Activated CD4-positive, alpha-beta T cell treated with anti-CD3 and anti-CD28 coated beads, Interleukin-2, amount 10 ng/mL, durations not matched to agents 24 days and 14 days (primary cell): ENCODE measurements around the gene COX5A. TPM values are rescaled to one million over a fixed set of nuclear protein-coding genes. Genes with fewer than 3 reads are reported as not detected.

Experiments used
- DNase-seq: peaks from one replicate; pipeline ENCODE4 v3.0.0; 2022
- H3K27ac Mint-ChIP-seq: one replicate; pipeline ENCODE4 v1.8.0; 2022; ENCODE audit warnings: mild to moderate bottlenecking, mixed read lengths
- H3K27me3 Mint-ChIP-seq: one replicate; pipeline ENCODE4 v1.8.0; 2022; ENCODE audit warnings: mixed read lengths
- H3K36me3 Mint-ChIP-seq: one replicate; pipeline ENCODE4 v1.8.0; 2022; ENCODE audit warnings: low read depth, mild to moderate bottlenecking, mixed read lengths
- H3K4me1 Mint-ChIP-seq: one replicate; pipeline ENCODE4 v1.8.0; 2021; ENCODE audit warnings: mixed read lengths
- H3K4me3 Mint-ChIP-seq: one replicate; pipeline ENCODE4 v1.8.0; 2022; ENCODE audit warnings: mild to moderate bottlenecking, moderate library complexity, mixed read lengths
- H3K9me3 Mint-ChIP-seq: one replicate; pipeline ENCODE4 v1.8.0; 2021; ENCODE audit warnings: mixed read lengths
- intact Hi-C: fragments of 100-400 bp; cut with micrococcal nuclease; formaldehyde crosslinking; loops from one replicate; pipeline ENCODE4 v1.15.1; 2023
- total RNA-seq: library from RNA; stranded (reverse); gene quantifications from 2 replicates; pipeline ENCODE4 v1.2.3, GENCODE V29; 2022

COX5A gene
- total RNA-seq, 1 donor from 2014 or later, result 317 TPM

DNA sequence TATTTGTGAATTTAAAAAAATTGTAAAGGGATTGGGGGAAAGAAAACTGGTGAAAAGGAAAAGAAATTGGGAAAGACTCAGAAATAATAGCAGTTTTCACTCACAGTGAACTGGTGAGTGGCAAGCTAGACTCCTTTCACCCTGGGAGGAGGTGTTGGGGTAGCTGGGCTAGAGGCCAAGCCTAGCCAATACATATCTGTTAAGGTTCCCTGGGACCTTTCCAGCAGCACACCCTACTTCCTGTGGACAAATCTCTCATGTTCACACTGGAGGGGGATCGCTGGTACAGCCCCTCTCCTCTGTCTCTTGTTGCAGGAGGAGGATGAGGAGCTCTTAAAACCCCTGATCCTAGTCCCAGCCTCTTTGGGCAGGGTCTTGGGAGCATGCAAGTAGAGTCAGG, 22.4 kb upstream of the COX5A start:
- no peak for DNase-seq
- peaks cover 2% of the 10 kb centered on the region for H3K36me3 Mint-ChIP-seq
- intact Hi-C loops, result loop anchor here (2.0 kb wide), 1 partner anchor 35 kb away; the partner anchor contains the start of gene SCAMP5
- H3K27ac Mint-ChIP-seq, result no peak overlapping the region
- no peak overlapping the region for H3K4me3 Mint-ChIP-seq
- H3K4me1 Mint-ChIP-seq, result peaks cover 26% of the 10 kb centered on the region
- H3K9me3 Mint-ChIP-seq, result no peaks in the 10 kb centered on the region
- H3K27me3 Mint-ChIP-seq, result peaks cover 41% of the 10 kb centered on the region

DNA sequence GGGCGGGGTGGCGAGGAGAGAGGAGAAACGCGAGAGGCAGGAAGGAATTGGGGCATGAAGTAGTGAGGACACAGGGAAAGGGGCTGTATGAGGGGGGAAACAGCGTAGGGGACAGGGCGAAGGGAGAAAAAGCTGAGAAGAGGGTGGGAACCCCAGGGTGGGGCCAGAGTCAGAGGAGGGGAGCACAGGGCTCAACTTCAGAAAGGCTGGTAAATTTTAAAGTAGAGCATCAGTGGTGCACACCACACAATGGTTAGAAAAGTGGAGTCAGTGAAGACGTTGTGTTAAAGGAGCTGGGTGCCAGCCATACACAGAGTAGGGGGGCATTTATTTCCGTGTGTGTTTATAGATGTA, 21.7 kb upstream of the COX5A start:
- peaks cover 3% of the 10 kb centered on the region for H3K36me3 Mint-ChIP-seq
- H3K27me3 Mint-ChIP-seq, result peaks cover 41% of the 10 kb centered on the region
- peak overlapping the region; percentile 10 for H3K27ac Mint-ChIP-seq
- H3K9me3 Mint-ChIP-seq, result no peaks in the 10 kb centered on the region
- H3K4me3 Mint-ChIP-seq, result no peak overlapping the region
- intact Hi-C loops, result loop anchor here (1.0 to 5.0 kb wide), 5 partner anchors 19 to 582 kb away; partner anchors contain the start of genes C15orf39 and FAM219B
- DNase-seq, result no peak
- H3K4me1 Mint-ChIP-seq, result peaks cover 30% of the 10 kb centered on the region

GRCh38 chr15:74958908-74959585, 21.2 kb upstream of the COX5A start:
- Mint-ChIP-seq H3K4me3 (peak overlapping the region; percentile 50), H3K27me3 (peaks cover 41% of the 10 kb centered on the region), H3K4me1 (peaks cover 32% of the 10 kb centered on the region), H3K9me3 (no peaks in the 10 kb centered on the region), H3K36me3 (peaks cover 3% of the 10 kb centered on the region), H3K27ac (peak overlapping the region; percentile 51)
- intact Hi-C loops, result loop anchor here (1.0 to 5.0 kb wide), 5 partner anchors 19 to 582 kb away; partner anchors contain the start of genes C15orf39 and FAM219B
- DNase-seq, result no peak

DNA sequence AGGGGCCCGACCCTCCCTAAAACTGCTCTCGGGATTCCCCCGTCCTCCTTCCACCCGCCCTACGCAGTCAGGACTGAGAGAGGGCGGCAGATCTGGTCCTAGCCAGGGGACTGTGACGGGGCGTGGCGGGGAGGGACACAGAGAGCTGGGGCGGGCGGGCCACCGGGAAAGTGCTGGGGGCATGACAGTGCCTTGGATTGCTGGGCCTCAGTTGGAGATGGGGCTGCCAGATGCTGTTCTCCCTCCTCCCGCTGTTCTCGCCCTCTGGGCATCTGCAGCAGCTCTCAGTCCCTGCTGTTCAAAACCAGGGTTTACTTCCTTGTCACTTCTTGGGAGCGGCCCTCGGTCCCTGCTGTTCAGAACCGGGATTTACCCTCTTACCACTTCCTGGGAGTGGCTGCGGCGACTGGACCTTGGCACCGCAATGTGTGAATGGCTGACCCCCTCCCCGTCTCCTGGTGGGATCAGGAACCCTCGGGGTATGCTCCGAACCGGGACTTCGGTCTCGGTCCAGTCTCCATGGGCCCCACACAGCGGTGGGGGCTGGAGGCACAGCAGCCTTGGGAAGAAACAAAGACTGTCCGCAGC, 20.5 kb upstream of the COX5A start:
- intact Hi-C loops, result loop anchor here (5.0 kb wide), 4 partner anchors 51 to 581 kb away; partner anchors contain the start of genes C15orf39 and FAM219B
- H3K4me1 Mint-ChIP-seq, result peaks cover 32% of the 10 kb centered on the region
- peaks cover 41% of the 10 kb centered on the region for H3K27me3 Mint-ChIP-seq
- no peaks in the 10 kb centered on the region for H3K9me3 Mint-ChIP-seq
- H3K27ac Mint-ChIP-seq, result peak overlapping the region; percentile 51
- peaks cover 3% of the 10 kb centered on the region for H3K36me3 Mint-ChIP-seq
- DNase-seq, result no peak
- H3K4me3 Mint-ChIP-seq, result peak overlapping the region; percentile 51

- no peak overlapping the region for H3K27ac Mint-ChIP-seq
Measured at GRCh38 chr15:74957476-74958035, 19.7 kb upstream of the COX5A start.

DNA sequence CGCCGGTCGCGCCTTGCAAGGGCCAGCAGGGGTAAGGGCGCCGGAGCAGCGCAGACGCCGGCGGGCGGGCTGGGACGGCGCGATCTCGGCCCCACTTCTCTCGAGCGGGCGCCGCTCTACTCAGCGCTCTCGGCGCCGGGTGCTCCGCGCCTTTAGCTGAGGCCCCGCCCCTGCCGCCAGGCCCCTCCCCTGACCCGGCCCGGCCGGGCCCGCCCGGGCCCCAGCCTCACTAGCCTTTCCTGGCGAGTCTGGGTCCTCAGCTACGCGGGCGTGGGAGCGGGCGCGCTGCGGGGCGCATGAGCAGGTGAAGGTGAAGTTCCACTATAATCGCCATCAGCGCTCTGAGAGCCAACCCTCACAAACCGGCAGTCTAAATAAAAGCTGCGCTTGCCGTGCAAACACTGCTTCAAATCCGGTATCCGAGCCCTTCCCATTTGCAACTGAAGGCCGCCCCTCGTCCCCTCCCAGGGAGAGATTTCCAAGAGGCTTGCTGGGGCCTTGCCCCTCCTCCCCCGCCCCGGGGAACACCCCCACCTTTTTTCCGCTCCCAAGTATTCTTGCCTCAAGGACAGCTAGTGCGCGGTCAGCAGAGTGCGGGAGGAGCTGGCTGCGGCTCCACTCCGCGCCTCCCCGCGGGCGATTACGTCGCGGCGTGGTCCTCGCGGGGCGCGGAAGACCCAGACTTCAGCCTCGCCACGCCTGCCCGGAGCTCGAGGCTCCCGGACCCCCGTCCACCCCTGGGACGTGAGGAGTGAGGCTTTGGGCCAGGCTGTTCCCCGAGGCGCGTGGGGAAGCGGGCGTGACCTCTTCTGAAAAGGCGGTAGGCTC, 19.0 kb upstream of the COX5A start, which contains the start of gene RPP25:
Gene RPP25, minus strand, starts transcription at position 125 of the 828 bp plus-strand sequence. CDS start 189 bp downstream, outside the sequence.
- H3K27ac Mint-ChIP-seq, result no peak within 1 kb of the TSS
- DNase-seq, result peak; percentile 93
- peaks cover 3% of the 10 kb centered on the region for H3K36me3 Mint-ChIP-seq
- peaks cover 32% of the 10 kb centered on the region for H3K4me1 Mint-ChIP-seq
- H3K9me3 Mint-ChIP-seq, result no peaks in the 10 kb centered on the region
- H3K4me3 Mint-ChIP-seq, result peak within 1 kb of the TSS; percentile 74
- intact Hi-C loops, result loop anchor here (1.0 to 5.0 kb wide), 6 partner anchors 18 to 580 kb away; partner anchors contain the start of genes C15orf39, COX5A, FAM219B and PPCDC
- H3K27me3 Mint-ChIP-seq, result peaks cover 36% of the 10 kb centered on the region

More at GRCh38 chr15:74957476-74958035, 19.7 kb upstream of the COX5A start:
- Mint-ChIP-seq H3K4me1 (peaks cover 32% of the 10 kb centered on the region), H3K4me3 (peak overlapping the region; percentile 74), H3K9me3 (no peaks in the 10 kb centered on the region), H3K27me3 (peaks cover 36% of the 10 kb centered on the region), H3K36me3 (peaks cover 3% of the 10 kb centered on the region)
- intact Hi-C loops, result loop anchor here (2.0 to 5.0 kb wide), 5 partner anchors 19 to 580 kb away; partner anchors contain the start of genes C15orf39, COX5A and FAM219B
- no peak for DNase-seq

DNA sequence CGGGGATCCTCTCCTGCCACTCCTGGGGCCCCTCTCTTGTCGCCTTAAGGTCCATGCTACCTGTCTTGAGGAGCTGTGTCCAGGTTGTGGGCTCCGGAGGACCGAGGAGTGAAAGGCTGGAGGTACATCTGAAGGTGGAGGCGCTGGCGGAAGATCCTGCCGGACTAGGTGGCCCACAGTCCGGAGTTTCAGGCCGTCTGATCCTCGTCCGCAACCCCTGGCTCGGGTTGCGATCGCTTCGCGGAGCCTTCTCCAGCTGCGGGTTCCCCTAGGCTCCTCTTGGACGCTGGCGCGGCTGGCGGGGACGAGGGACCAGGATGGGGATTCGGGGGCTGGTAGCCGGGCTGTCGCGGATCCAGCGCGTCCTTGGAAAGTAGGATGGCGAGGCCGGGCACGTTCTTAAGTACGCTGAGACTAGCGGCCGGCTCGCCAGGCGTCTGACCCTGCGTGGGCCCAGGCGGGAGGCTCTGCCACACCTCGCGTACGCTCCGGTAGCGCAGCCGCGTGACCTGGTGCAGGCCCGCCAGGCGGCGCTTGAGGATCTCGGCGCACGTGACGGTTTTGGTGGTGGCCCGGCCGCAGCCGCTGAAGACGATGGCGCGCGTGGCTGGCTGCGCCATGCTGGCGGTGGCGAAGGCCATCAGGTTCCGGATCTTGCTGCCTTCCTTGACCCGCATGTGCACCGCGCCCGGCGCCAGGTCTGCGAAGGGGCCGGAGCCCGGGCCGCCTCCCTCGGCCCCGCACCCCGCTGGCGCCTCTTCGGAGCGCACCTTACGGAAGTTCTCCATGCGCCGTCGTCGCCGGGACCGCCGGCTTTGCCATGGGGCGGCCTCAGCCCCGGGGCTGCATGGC, 18.1 kb upstream of the COX5A start:
- Mint-ChIP-seq H3K9me3 (no peaks in the 10 kb centered on the region), H3K4me1 (peaks cover 28% of the 10 kb centered on the region), H3K4me3 (peak overlapping the region; percentile 74), H3K27me3 (peaks cover 29% of the 10 kb centered on the region), H3K36me3 (peaks cover 3% of the 10 kb centered on the region), H3K27ac (no peak overlapping the region)
- intact Hi-C loops, result loop anchor here (1.0 to 5.0 kb wide), 6 partner anchors 17 to 579 kb away; partner anchors contain the start of genes C15orf39, COX5A, FAM219B and PPCDC
- peak; percentile 91 for DNase-seq

DNA sequence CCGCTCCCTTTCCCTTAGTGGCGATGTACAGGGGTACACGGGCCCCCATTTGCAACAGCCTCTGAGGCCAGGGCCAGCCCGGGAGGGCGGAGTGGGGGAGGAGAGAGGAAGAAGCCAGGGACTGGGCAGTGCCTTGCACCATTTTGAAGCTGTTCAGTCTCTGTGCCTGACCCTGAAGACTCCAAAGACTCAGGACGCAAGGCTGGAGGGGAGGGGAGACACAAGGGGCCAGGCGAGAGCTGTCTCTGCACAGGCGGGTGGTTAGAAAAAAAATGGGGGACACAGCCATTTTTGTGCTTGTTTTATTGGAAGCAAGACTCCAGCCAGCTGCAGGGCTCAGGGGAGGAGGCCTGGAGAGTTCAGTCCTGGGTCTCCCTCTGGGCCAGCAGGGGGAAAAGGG, 17.1 kb upstream of the COX5A start:
- Mint-ChIP-seq H3K36me3 (peaks cover 3% of the 10 kb centered on the region), H3K4me3 (peak overlapping the region; percentile 74), H3K4me1 (peaks cover 29% of the 10 kb centered on the region), H3K27ac (no peak overlapping the region), H3K27me3 (peaks cover 24% of the 10 kb centered on the region), H3K9me3 (no peaks in the 10 kb centered on the region)
- intact Hi-C loops, result loop anchor here (5.0 kb wide), 4 partner anchors 48 to 578 kb away; partner anchors contain the start of genes C15orf39 and FAM219B
- no peak for DNase-seq

DNA sequence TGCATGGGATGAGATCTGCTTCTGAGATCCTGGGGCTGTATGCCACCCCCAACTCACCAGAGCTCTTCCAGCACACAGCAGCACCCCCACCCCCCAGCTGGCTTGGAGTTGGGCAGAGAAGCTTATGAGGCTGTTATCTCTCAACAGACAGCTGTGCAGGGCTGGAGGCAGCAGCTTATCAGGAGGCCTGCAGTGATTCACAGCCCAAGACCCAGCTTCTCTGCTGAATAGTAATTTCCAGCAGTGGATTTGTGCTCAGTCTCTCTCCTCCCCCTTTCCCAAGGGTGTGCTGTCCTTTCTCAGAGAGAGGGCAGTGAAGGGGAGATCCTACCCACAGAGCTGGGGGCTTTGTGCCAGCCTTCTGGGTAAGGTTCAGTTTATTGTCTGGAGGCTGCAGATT, 16.6 kb upstream of the COX5A start:
- Mint-ChIP-seq H3K27me3 (peaks cover 21% of the 10 kb centered on the region), H3K4me3 (peak overlapping the region; percentile 74)

GRCh38 chr15:74951006-74951405, 13.1 kb upstream of the COX5A start:
- no peak for DNase-seq
- Mint-ChIP-seq H3K4me3 (no peak overlapping the region), H3K4me1 (peaks cover 18% of the 10 kb centered on the region), H3K27me3 (peaks cover 4% of the 10 kb centered on the region), H3K27ac (no peak overlapping the region), H3K36me3 (peaks cover 3% of the 10 kb centered on the region), H3K9me3 (no peaks in the 10 kb centered on the region)
- intact Hi-C loops, result loop anchor here (5.0 kb wide), 2 partner anchors 109 to 314 kb away; partner anchors contain the start of gene ULK3

More for the DNA sequence above, 16.6 kb upstream of the COX5A start:
- no peak overlapping the region for H3K27ac Mint-ChIP-seq
- no peaks in the 10 kb centered on the region for H3K9me3 Mint-ChIP-seq
- peaks cover 27% of the 10 kb centered on the region for H3K4me1 Mint-ChIP-seq
- intact Hi-C loops, result loop anchor here (5.0 kb wide), 2 partner anchors 112 to 317 kb away; partner anchors contain the start of gene ULK3
- DNase-seq, result no peak
- H3K36me3 Mint-ChIP-seq, result peaks cover 3% of the 10 kb centered on the region

DNA sequence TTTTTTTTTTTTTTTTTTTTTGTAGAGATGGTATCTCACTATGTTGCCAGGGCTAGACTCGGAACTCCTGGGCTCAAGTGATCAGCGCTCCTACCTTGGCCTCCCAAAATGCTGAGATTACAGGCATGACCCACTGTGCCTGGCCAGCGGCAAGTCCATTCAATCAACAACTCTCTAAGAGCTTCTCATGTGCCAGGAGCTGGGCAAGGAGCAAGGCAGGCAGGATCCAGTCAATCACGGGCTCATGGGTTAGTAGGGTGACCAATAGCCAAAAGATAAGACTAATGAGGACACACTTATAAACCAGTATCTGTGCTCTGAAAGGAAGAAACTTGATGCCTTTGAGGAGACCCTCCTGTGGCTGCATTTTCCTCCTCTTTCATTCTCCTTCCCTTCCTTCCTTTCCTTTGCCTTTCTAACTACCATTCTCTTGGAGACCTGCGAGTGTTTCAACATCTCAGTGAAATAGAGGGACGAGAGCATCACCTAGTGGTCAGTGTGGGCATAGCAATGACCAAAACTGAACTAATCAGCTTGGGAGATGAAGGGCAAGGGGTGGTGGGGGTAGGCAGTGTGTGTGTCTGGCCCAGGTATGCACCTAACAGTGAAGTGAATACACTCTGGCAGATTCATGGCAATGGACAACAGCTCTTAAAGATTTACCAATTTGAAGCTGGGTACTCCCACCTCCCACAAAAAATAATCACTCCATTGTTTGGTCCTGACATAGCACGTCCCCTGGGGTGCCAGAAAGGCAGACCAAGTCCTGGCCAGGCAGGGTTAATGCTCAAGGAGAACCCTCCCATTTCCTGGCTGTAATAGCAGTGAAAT, 12.4 kb upstream of the COX5A start:
- H3K27me3 Mint-ChIP-seq, result peaks cover 4% of the 10 kb centered on the region
- DNase-seq, result peak; percentile 95
- intact Hi-C loops, result loop anchor here (1.0 to 5.0 kb wide), 3 partner anchors 108 to 313 kb away; partner anchors contain the start of gene ULK3
- H3K9me3 Mint-ChIP-seq, result no peaks in the 10 kb centered on the region
- peaks cover 1% of the 10 kb centered on the region for H3K36me3 Mint-ChIP-seq
- peaks cover 16% of the 10 kb centered on the region for H3K4me1 Mint-ChIP-seq
- no peak overlapping the region for H3K4me3 Mint-ChIP-seq
- no peak overlapping the region for H3K27ac Mint-ChIP-seq
